CD4-positive, alpha-beta T cell treated with Interleukin-12 subunit alpha and Interleukin-12 subunit beta, for 1 hour (primary cell): Measurements from ENCODE around the gene GABRR1.

Experiments
- DNase-seq: peaks from one replicate; pipeline ENCODE4 v3.0.0-alpha.2; 2020

The GABRR1 gene

DNA sequence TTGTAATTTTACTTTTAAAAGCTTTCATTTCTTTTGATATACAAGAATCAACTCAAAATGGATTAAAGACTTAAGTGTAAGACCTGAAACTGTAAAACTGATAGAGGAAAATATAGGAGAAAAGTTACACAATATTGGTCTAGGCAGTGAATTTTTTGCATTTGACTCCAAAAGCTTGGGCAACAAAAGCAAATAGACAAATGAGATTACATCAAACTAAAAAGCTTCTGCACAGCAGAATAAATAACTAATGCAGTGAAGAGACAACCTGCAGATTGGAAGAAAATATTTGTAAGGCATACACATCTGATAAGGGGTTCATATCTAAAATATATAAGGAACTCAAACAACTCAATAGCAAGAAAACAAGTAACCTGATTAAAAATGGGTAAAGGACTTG lies 3.0 kb downstream of the GABRR1 start:
- DNase-seq: no peak

DNA sequence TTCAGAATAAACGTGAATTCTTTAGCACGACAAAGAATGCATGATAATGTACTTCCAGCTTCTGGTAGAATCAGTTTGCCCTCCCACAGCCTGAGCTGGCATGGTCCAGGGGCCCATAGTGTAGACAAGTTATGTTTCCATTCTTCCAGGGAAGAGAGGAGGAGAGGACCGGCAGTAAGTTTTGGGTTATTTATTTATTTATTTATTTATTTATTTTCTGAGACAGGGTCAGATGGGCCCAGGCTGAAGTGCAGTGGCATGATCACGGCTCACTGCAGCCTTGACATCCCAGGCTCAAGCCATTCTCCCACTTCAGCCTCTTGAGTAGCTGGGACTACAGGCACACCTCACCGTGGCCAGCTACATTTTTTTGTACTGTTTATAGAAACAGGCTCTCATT lies 4.7 kb downstream of the GABRR1 start:
- DNase-seq: no peak

DNA sequence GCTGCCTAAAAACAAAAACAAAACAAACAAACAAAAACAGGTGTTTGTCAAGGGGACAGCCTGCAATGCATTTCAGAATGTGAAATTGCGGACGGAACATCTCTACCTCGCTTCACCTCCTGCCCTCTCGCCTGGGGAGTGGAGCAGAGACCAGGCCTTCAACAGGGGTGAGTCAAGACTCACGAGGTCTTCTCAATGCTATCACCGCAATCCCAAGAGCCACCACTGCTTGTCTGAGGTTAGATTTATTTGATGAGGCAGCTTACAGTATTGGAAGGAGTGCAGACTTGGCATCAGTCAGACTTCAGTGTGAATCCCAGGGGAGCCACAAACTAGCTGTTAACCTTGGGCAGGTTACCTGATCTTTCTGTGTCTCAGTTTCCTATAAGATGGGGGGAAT lies 7.7 kb downstream of the GABRR1 start:
- no peak for DNase-seq

DNA sequence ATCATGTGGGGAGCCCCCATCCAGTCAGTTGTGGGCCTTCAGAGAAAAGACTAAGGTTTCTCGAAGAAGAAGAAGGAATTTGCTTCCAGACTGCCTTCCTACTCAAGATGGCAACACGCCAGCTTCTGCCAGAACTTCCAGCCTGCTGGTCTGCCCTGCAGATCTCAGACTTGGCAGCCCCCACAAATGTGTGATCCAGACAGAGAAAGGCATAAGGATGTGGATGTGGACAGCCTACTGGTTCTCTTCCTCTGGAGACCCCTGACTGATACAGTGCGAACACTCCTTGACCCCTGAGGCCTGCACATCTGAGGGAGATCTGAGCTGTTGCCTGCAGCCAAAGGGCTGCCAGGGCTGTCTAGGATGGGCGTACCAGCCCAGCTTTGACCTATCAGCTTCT lies 8.6 kb downstream of the GABRR1 start:
- DNase-seq: no peak

DNA sequence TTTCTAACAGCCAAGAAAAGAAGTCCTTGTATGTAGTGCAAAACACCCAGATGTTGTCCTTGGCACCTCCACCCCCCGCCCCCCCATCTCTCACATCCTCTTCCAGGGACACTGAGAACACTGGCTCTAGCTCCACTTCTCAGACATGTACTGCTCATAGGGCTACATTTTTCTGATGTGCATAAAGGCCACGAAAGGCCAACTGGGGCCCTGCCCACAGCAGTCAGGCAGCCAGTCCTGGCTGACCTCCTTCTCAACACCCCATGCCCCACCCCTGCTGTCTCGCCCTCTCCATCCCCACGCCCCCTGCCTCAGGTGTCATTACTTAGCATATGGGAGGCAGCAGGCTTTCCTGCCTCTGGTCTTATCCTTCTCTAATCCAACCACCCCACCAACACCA lies 11.3 kb downstream of the GABRR1 start:
- no peak for DNase-seq

DNA sequence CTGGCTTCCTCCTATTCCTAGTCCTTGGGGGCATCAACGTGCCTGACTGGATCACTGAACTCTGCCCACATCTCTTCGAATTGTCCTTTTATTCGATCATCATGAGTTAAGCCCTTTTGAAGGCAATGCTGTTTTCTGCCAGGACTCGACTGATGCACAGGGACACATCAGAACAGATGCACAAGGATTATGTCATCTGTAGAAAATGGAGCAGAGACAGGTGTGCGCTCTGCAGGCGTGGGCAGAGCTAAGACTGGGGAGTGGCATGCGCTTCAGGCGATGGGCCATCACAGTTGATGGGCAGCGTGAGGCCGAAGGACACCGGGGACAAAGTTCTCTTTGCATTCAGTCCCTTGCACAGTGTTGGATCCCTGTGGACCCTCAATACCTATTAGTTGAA lies 13.1 kb downstream of the GABRR1 start:
- DNase-seq: no peak

DNA sequence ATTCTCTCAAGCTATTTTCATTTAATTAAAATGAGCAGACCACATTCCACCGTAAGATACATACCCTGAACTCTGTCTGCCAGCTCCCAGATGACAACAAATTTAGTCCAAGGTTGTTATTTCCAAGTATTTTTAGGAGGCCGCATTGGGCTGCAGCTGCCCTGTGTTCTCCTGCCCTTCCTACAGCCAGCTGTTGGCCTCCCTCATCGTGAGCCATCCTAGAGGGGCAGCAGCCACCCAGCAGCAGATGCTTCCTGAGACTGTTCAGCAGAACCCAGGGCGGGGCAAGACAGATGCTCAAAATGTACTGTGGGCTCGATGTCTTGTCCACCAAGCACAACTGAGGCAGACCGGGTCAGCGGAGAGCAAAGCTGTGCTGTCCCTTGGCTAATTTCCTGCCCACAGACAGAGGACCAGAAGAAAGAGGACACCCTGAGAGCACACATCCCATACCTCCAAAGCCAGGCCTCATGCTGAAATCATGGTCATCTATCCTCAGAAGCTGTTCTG lies 16.4 kb downstream of the GABRR1 start:
- no peak for DNase-seq

DNA sequence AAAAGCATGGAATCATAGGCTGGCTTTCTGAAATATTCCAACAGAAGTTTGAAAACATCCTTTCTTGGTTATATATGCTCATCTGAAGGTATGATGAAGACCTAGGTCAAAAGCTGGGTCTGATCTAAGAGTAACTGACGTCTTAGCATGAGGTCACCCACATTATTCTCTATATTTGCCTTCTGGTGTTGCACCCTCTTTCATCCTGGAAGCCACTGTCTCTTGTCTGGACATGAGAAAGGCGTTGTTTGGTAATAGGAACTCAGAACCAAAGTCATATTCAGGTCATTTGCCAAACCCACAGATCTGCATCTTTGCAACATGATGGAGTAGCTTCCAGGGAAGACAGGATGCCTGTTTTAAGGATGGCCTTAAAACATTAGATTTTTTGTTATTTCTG lies 17.6 kb downstream of the GABRR1 start:
- DNase-seq: no peak

DNA sequence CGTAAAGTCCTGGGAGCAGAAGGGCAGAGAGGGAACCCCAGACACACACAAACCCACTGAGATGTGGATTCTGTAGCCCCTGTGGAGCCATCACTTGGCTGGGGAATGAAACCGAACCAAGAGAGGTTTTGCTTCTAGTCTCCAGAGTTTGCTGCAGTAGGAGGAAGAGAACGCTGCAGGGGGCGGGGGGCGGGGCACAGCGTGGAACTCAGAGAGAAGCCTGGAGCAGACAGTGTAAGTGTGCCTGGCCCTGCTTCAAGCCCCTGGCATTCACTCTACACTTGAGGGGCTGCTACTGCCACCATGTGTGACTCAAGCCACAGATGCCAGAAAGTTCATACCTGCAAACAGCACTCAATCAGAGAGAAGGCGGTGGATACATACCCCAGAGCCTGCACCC lies 18.9 kb downstream of the GABRR1 start:
- DNase-seq: no peak

DNA sequence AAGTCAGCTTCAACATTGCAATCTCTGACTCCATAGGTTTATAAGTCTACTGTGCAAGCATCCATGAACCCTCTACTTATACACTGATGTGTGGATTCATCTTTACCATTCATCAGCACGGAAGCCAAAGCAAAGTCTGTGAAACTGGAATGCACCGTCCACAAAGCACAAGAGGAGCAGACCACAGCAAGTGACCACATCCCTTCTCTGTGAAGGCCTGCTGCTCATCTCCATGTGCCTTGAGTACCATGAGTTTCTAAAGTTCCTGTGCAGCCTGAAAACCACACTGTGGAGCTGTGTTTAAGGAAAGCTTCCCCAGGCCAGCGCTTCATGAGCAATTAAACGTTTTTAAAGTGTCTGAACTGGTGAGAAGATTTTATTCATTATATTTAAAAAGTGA lies 20.0 kb downstream of the GABRR1 start:
- no peak for DNase-seq

DNA sequence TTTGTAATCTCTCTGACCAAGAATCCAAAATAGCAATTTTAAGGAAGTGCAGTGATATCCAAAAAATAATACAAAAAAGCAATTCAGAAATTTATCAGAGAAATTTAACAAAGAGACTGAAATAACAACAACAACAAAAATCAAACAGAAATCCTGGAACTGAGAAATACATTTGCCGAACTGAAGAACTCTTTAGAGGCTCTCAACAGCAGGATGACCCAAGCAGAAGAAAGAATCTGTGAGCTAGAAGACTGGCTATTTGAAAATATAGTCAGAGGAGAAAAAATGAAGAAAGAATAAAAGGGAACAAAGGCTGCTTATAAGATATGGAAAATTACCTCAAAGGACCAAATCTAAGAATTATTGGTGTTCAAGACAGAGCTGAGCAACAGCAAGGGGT lies 22.6 kb downstream of the GABRR1 start:
- DNase-seq: no peak

DNA sequence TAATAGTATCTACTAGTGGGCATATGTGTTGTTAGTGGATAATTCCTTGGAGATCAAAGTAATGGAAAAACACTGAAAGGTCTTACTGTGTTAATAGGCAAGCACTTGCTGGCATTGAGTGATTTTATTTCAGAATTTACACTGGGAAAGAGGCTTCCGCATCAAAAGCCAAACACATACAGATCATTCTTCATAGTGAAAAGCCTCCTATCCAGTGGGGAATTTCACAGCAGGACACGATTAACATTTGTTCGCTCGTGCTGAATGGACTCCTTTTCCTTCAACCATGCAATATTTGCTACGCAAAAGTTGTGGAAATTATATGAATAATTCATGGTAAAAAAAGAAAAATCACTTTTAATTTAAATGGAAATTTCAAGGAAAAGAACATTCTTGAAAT lies 26.4 kb downstream of the GABRR1 start:
- no peak for DNase-seq

DNA sequence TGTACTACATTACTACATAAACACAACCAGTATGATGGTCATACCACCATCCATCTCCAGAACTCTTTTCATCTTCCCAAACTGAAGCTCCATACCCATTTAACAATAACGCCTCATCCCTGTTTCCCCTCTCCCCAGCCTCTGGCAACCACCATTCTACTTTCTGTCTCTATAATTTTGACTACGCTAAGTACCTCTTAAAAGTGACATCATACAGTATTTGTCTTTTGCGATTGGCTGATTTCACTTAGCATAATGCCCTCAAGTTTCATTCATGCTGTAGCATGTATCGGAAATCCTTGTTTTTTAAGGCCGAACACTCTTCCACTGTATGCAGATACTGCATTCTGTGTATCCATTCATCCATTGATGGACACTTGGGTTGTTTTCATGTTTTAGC lies 29.7 kb downstream of the GABRR1 start:
- DNase-seq: no peak

DNA sequence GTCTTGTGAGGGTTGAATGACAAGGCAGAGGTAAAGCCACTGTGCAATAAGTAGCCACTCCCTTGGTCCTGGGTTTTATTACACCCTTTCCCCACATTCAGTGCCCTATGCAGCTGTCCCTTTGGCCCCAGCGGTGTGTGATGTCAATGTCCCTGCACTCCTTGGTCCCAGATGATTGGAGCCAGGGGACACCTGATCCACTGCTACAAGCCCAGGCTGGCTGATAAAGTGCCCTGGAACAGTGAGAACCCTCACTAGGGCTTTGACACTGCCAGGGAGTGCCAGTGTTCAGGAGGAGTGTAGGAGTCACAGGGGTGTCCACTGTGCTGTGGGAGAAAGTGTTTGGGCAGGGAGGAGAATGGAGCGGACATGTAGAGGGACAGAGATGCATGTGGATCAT lies 30.4 kb downstream of the GABRR1 start:
- no peak for DNase-seq

DNA sequence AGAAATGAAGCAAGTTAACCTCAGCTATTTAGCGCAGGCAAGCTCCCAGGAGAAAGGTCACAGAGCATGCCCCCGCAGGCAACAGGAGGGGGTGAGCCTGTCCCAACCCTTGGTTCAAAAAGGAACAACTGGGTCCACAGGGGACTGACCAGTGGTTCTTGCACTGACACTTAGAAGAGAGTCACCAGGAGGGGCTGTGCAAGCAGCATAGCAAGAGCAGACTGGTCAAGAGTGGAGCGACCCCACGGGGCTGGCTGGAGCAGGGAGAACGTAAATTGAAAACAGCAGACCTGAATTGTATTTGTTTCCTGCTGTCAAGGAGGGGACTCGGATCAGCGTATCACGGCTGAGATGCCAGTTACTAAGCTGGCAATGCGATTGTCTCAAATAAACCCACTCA lies 32.8 kb downstream of the GABRR1 start:
- no peak for DNase-seq

DNA sequence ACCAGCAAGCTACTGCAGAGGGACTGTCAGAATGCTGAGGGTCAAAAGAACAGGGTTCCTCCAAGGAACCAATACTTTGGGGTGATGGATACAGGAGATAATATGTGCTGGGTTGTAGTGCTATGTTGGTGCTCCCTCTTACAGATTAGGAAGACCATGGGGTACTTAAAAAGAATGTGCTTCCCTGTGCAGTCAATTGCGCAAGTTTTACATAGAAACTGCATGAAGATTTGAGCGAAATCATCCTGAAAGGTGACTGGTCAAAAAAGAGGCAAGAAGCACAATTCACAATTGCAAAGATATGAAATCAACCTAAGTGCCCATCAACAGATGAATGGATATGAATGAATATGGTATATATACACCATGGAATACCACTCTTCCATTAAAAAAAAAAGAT lies 33.9 kb downstream of the GABRR1 start:
- DNase-seq: no peak

DNA sequence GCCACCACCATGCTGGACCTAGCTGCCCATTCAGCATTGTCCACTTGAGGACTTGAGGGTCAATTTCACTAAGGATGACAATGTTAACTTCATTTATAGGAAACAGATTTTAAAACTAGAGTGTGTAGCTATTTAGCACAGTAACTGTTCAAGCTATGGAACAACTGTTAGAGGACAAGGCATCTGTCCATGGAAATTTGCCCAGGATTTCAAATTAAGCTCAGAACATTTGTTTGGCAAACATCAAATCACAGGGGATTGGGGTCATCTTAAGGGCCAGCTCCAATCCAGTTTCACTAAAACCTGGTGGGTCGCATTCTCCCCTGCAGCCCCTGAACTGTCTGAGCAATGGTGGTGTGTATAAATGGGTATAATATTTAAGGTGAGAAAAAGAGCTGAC lies 36.2 kb downstream of the GABRR1 start:
- DNase-seq: no peak

DNA sequence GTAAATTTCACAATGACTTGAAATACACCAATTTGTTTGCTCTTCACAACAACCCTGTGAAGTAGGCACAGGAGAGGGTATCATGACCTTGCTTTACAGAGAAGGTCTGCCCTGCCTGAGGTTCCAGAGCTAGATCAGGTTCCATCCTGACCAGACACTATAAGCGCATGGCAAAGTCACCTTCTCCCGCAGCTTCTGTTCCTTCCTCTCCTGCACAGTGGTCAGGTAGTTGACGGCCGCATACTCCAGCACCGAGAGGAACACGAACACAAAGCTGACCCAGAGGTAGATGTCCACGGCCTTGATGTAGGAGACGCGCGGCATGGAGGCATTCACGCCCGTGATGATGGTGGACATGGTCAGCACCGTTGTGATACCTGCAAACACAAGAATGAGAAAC lies 37.0 kb downstream of the GABRR1 start:
- DNase-seq: no peak

DNA sequence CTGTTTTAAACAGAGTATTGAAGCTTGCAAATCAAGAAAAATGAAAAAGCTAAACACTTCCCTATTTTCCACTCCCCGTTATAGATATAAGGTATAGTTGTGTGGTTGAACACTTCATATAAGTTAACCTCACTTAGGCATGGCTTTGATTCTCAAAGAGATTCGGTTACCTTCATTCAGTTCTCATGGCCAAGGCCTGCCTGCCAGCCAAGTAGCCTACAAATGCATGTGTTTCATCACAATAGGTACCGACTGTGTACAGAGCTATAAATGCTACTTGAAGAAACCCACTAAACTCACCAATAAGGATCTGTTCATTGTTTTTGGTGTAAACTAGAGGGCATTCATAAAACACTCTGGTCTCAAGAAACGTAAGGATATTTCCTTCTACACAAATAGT lies 43.5 kb downstream of the GABRR1 start:
- DNase-seq: no peak

DNA sequence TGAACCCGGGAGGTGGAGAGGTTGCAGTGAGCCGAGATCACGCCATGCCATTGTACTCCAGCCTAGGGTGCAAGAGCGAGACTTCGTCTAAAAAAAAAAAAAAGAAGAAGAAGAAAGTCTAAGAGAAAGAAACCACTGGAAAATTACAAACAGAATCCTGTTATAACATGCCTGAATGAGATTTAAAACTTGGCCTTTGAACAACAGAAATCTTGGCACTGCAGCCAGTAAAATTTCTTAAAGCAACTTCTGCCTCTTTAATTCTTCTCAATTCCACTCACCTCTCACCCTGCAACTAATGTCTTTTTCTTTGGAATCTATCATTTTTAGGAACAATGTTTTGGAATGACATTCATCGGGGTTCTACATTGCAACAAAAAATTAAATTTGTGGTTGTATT lies 45.0 kb downstream of the GABRR1 start:
- no peak for DNase-seq

DNA sequence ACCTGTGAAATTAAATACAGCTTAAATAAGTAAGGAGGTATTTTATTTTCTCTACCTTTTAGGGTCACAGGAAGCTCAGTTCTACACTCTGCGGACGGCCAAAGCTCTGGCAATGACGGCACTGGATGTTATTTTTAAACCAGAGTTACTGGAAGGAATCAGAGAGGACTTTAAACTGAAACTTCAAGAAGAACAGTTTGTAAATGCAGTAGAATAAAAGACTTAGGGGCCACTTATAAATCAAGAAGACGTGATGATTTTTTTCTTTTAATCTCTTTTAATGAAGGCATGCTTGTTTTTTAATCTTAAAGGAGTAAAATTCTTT lies 55.1 kb downstream of the GABRR1 start:
- DNase-seq: no peak

DNA sequence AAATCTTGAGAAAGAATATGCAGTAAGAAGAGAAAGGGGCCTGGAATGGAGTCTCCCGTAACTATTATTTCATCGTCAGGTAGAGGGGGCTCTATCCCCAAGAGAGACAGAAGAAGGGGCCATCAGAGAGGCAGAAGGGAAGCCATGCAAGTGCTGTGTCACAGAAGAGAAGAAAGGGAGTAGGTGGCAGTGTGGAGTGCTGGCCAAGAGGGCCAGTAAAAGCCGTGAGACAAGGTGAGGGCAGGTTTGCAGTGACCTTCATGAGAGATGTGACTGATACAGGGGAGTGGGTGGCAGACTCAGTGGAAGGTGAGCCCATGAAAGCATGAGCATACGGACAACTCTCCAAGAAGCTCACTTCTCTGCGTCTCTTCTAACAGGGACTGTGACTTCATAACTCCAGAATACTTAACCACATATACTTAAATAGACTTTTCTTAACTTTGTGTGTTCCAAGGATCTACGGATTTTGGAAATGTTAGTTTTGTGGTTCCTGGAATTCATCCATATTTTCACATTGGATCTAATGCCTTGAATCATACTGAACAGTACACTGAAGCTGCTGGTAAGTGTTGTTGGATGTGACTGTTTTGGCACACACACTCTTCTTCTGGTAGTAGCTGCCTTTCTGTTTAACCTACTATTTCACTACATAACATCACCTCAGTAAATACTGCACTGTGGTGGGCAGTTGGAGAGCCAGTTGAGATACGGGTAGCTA lies 55.7 kb downstream of the GABRR1 start:
- DNase-seq: no peak

DNA sequence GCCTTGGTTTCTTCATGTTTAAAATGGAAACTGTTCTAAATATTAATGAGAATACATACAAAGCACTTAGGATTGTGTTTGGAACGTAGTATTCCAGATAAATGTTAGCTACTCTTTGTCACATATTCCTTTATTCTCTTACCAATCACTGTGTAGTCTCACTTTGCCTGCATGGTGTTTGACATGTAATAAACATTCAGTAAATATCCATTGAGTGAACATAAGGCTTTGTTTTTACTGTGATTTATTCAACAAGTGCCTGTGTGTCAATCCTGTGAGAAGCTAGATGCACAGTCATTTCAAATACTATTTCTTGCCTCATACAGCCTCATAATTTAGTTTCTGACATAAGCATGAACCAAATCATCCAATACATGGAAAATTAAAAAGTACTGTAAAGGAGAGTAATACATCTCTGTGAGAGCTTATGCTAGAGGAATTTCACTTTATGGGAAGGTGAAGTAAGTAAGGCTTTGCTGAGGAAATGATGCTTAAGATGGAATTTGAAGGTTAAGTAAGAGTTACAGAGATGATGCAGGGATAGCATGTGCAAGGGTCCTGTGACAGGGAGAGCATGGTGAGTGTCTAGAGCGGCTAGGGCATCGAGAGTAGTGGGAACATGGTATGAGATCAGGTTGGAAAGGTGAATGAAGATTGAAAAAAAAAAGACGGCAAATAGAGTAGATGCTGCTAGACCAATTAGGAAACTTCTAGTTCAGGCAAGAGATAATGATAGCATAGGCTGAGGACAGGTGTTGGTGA lies 56.6 kb downstream of the GABRR1 start:
- DNase-seq: no peak

DNA sequence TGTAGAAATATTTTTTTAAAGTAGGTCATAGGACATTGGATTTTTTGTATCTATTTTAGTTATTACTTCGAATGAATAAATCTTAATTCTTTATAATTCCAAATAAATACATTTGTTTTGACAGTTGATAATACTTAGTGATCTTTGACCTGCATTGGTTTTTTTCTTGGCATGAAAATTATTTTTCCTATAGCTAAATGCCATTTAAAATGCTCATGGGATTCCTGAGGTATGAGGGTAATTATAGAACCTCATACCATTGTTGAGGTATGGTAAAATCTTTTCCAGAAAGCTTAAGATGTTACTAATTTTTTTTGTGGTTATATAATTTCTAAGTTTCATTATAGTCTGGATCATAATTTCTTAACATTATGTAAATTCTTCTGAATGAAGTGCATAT lies 63.0 kb downstream of the GABRR1 start:
- no peak for DNase-seq
